GM10266 (cell line): ENCODE data around the gene TMEM45B.

Source experiments
- DNase-seq: peaks from one replicate; pipeline ENCODE4 v3.0.0; 2012; ENCODE audit errors: extremely low spot score
- CTCF ChIP-seq: IDR thresholded peaks from 2 replicates; pipeline ENCODE4 v1.5.1; 2012; ENCODE audit warnings: mild to moderate bottlenecking, low read depth; ENCODE audit not compliant: control insufficient read depth, insufficient read depth; ENCODE audit errors: missing control alignments

Gene TMEM45B

GRCh38 chr11:129881570-129882170, 66.0 kb downstream of the TMEM45B start:
- DNase-seq, result peak; percentile 45
- peak; percentile 31 for TF ChIP-seq CTCF

GRCh38 chr11:129884581-129884980, 68.9 kb downstream of the TMEM45B start:
- no peak for DNase-seq
- TF ChIP-seq CTCF, result no peak

GRCh38 chr11:129885381-129885780, 69.7 kb downstream of the TMEM45B start:
- DNase-seq, result no peak
- TF ChIP-seq CTCF, result no peak

GRCh38 chr11:129888451-129888850, 72.8 kb downstream of the TMEM45B start:
- no peak for DNase-seq
- no peak for TF ChIP-seq CTCF

- no peak for TF ChIP-seq CTCF
- no peak for DNase-seq
Measured at GRCh38 chr11:129894278-129895125, 78.9 kb downstream of the TMEM45B start.

- peak; percentile 12 for TF ChIP-seq CTCF
- DNase-seq, result peak; percentile 98
Measured at GRCh38 chr11:129895126-129896041, 79.7 kb downstream of the TMEM45B start, which contains the start of gene NFRKB. TSS of gene NFRKB (minus strand) at chr11:129895578. CDS start at chr11:129892849, 2,729 bp downstream.

GRCh38 chr11:129896062-129896461, 80.4 kb downstream of the TMEM45B start:
- DNase-seq, result peak; percentile 13
- TF ChIP-seq CTCF, result no peak
